Measurements from ENCODE around the gene PDZD2. TPM values are rescaled to one million over a fixed set of nuclear protein-coding genes. Genes with fewer than 3 reads are reported as not detected.
"Not testable (repeated sequence)": the region's sequence is repeated elsewhere in the genome, so short reads cannot be mapped to it uniquely, and the experiment has no call there.

PDZD2 gene
- total and polyA plus RNA-seq, 3 donors from 2014 or later, result 47.3 to 89.1 (median 83.9) TPM

GRCh38 chr5:32110111-32110696 lies 471.3 kb downstream of the PDZD2 start:
- H3K9me3 ChIP-seq, result no peaks in the 10 kb centered on the region
- H3K27me3 ChIP-seq, result no peaks in the 10 kb centered on the region
- no peaks in the 10 kb centered on the region for H3K4me1 ChIP-seq
- H3K27ac ChIP-seq, result no peak overlapping the region
- no peak overlapping the region for H3K4me3 ChIP-seq
- WGBS, 2 donors, result 89 to 91% methylated on average over 5 of the region's 5 CpGs
- no peaks in the 10 kb centered on the region for H3K36me3 ChIP-seq (ENCODE audit: low read depth, missing control alignments)
- intact Hi-C loops (cut with DNase I; ENCODE audit: low total_unique reads), result no loop called here
- TF ChIP-seq CTCF (IDR thresholded peaks at IDR 0.05) (no peak), POLR2A (IDR thresholded peaks at IDR 0.05) (no peak)
- DNase-seq, result no peak

- 85 to 94% methylated on average over 3 of the region's 3 CpGs for WGBS, 2 donors
- no peak for DNase-seq
- no peaks in the 10 kb centered on the region for H3K36me3 ChIP-seq (ENCODE audit: low read depth, missing control alignments)
- intact Hi-C loops (cut with DNase I; ENCODE audit: low total_unique reads), result no loop called here
- TF ChIP-seq POLR2A (IDR thresholded peaks at IDR 0.05) (no peak), CTCF (IDR thresholded peaks at IDR 0.05) (no peak)
- no peak overlapping the region for H3K4me3 ChIP-seq
- no peaks in the 10 kb centered on the region for H3K4me1 ChIP-seq
- H3K9me3 ChIP-seq, result no peaks in the 10 kb centered on the region
- H3K27me3 ChIP-seq, result no peaks in the 10 kb centered on the region
- no peak overlapping the region for H3K27ac ChIP-seq
These were observed 477.1 kb downstream of the PDZD2 start for GRCh38 chr5:32115985-32116384.

- intact Hi-C loops (cut with DNase I; ENCODE audit: low total_unique reads), result no loop called here
- no peaks in the 10 kb centered on the region for H3K36me3 ChIP-seq (ENCODE audit: low read depth, missing control alignments)
- no peak for DNase-seq
These were observed 477.8 kb downstream of the PDZD2 start for GRCh38 chr5:32116574-32117313.

GRCh38 chr5:32118922-32119321 lies 480.0 kb downstream of the PDZD2 start:
- intact Hi-C loops (cut with DNase I; ENCODE audit: low total_unique reads); DNase-seq; H3K9me3 ChIP-seq; H3K36me3 ChIP-seq (ENCODE audit: low read depth, missing control alignments); H3K27ac ChIP-seq; H3K27me3 ChIP-seq; H3K4me3 ChIP-seq: not testable (repeated sequence)
- H3K4me1 ChIP-seq, result peaks cover 11% of the 10 kb centered on the region
- WGBS, 2 donors, result 94 to 95% methylated on average over 8 of the region's 8 CpGs

More at GRCh38 chr5:32116574-32117313, 477.8 kb downstream of the PDZD2 start:
- Histone ChIP-seq H3K4me3 (no peak overlapping the region), H3K27ac (peak overlapping the region in 1 of 2 donors; percentile 33), H3K27me3 (no peaks in the 10 kb centered on the region), H3K9me3 (no peaks in the 10 kb centered on the region), H3K4me1 (no peaks in the 10 kb centered on the region)
- WGBS, 2 donors, result 92 to 98% methylated on average over 4 of the region's 4 CpGs
- no peak for TF ChIP-seq CTCF (IDR thresholded peaks at IDR 0.05)
- no peak for TF ChIP-seq POLR2A (IDR thresholded peaks at IDR 0.05)

GRCh38 chr5:32123058-32123805 lies 484.3 kb downstream of the PDZD2 start:
- no peak for TF ChIP-seq POLR2A (IDR thresholded peaks at IDR 0.05)
- TF ChIP-seq CTCF (IDR thresholded peaks at IDR 0.05), result no peak
- Histone ChIP-seq H3K36me3 (ENCODE audit: low read depth, missing control alignments) (no peaks in the 10 kb centered on the region), H3K4me1 (peaks cover 12% of the 10 kb centered on the region), H3K9me3 (no peaks in the 10 kb centered on the region), H3K27ac (no peak overlapping the region), H3K27me3 (no peaks in the 10 kb centered on the region), H3K4me3 (no peak overlapping the region)
- intact Hi-C loops (cut with DNase I; ENCODE audit: low total_unique reads), result no loop called here
- WGBS, 2 donors, result 67 to 77% methylated on average over 8 of the region's 8 CpGs
- DNase-seq, result no peak

Measured in testis (tissue), 3 donors.